Hepatocyte (in vitro differentiated cells): Measurements from ENCODE around the gene DENND2D.

Experiments used
- CTCF ChIP-seq: fragments of 200-600 bp; sonication (generic); IDR thresholded peaks from 2 replicates; pipeline ENCODE4 v1.5.1; 2016; ENCODE audit warnings: antibody characterized with exemption, mild to moderate bottlenecking; ENCODE audit not compliant: poor library complexity
- EZH2 ChIP-seq: fragments of 200-600 bp; sonication (generic); IDR thresholded peaks from 2 replicates; pipeline ENCODE4 v1.6.1; 2016; ENCODE audit warnings: antibody characterized with exemption, mild to moderate bottlenecking, borderline replicate concordance
- EZH2phosphoT487 ChIP-seq: fragments of 200-600 bp; sonication (generic); IDR thresholded peaks from one replicate; pipeline ENCODE4 v1.6.1; 2018; ENCODE audit warnings: antibody characterized with exemption, mild to moderate bottlenecking, low read depth, moderate library complexity; ENCODE audit not compliant: unreplicated experiment, severe bottlenecking

GRCh38 chr1:111221276-111221632, 20.8 kb upstream of the DENND2D start:
- TF ChIP-seq CTCF (no peak), EZH2phosphoT487 (no peak), EZH2 (no peak)
